Thyroid gland (tissue), 4 donors: ENCODE data around the gene ANKRD31.

Experiments used
- POLR2A ChIP-seq, 2 donors: fragments of 450-650 bp; IDR thresholded peaks; one replicate each; pipeline ENCODE4 v1.6.1; 2017; ENCODE audit warnings: antibody characterized with exemption in 2 of 2, mild to moderate bottlenecking in 2 of 2, moderate library complexity in 1 of 2
- TF ChIP-seq, protein P1 (sequence below), 6 experiments: fragments of 200-600 bp in 3 of 6; fragments of 450-650 bp in 3 of 6; sonication (generic) in 3 of 6; IDR thresholded peaks; one replicate each; pipeline ENCODE4 v1.5.1; 2016 to 2019; ENCODE audit warnings: antibody characterized with exemption in 6 of 6, mild to moderate bottlenecking in 2 of 6, inconsistent platforms in 1 of 6, moderate library complexity in 1 of 6

GRCh38 chr5:75116856-75117255 lies 119.8 kb downstream of the ANKRD31 start:
- TF ChIP-seq, protein P1, sequence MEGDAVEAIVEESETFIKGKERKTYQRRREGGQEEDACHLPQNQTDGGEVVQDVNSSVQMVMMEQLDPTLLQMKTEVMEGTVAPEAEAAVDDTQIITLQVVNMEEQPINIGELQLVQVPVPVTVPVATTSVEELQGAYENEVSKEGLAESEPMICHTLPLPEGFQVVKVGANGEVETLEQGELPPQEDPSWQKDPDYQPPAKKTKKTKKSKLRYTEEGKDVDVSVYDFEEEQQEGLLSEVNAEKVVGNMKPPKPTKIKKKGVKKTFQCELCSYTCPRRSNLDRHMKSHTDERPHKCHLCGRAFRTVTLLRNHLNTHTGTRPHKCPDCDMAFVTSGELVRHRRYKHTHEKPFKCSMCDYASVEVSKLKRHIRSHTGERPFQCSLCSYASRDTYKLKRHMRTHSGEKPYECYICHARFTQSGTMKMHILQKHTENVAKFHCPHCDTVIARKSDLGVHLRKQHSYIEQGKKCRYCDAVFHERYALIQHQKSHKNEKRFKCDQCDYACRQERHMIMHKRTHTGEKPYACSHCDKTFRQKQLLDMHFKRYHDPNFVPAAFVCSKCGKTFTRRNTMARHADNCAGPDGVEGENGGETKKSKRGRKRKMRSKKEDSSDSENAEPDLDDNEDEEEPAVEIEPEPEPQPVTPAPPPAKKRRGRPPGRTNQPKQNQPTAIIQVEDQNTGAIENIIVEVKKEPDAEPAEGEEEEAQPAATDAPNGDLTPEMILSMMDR (IDR thresholded peaks at IDR 0.05) = no peak
- no peak for TF ChIP-seq POLR2A (IDR thresholded peaks at IDR 0.05)
